ENCODE results near the gene WWTR1. TPM values are rescaled to one million over a fixed set of nuclear protein-coding genes. Genes with fewer than 3 reads are reported as not detected.

WWTR1 gene
- total RNA-seq, 1 donor from 2014 or later = 282 TPM

- H3K36me3 ChIP-seq = no peaks in the 10 kb centered on the region
- no peak for DNase-seq (ENCODE audit: low spot score in 2 of 2)
- intact Hi-C loops (cut with DNase I) = loop anchor here (2.0 kb wide), 1 partner anchor 16 kb away; no protein-coding TSS in a partner anchor
- peaks cover 15 to 59% of the 10 kb centered on the region in 2 donors for H3K4me1 ChIP-seq
- H3K9me3 ChIP-seq = no peaks in the 10 kb centered on the region
- peak overlapping the region; percentile 30 to 44 for H3K4me3 ChIP-seq
- no peaks in the 10 kb centered on the region for H3K27me3 ChIP-seq
- no peak for TF ChIP-seq CTCF (IDR thresholded peaks at IDR 0.05)
- peak overlapping the region; percentile 46 to 66 for H3K27ac ChIP-seq
Observed at GRCh38 chr3:149639093-149639486, 18.7 kb downstream of the WWTR1 start.

GRCh38 chr3:149638228-149639092, 19.4 kb downstream of the WWTR1 start:
- TF ChIP-seq CTCF (IDR thresholded peaks at IDR 0.05) = no peak
- Histone ChIP-seq H3K4me1 (peaks cover 15 to 60% of the 10 kb centered on the region in 2 donors), H3K4me3 (peak overlapping the region; percentile 30 to 44), H3K9me3 (no peaks in the 10 kb centered on the region), H3K27me3 (no peaks in the 10 kb centered on the region), H3K36me3 (no peaks in the 10 kb centered on the region), H3K27ac (peak overlapping the region; percentile 46 to 66)
- no peak for DNase-seq (ENCODE audit: low spot score in 2 of 2)
- intact Hi-C loops (cut with DNase I) = loop anchor here (2.0 kb wide), 1 partner anchor 16 kb away; no protein-coding TSS in a partner anchor

- intact Hi-C loops (cut with DNase I) = no loop called here
- no peaks in the 10 kb centered on the region for H3K36me3 ChIP-seq
- no peak for TF ChIP-seq CTCF (IDR thresholded peaks at IDR 0.05)
- DNase-seq (ENCODE audit: low spot score in 2 of 2) = no peak
- H3K4me3 ChIP-seq = no peak overlapping the region
- no peaks in the 10 kb centered on the region for H3K9me3 ChIP-seq
- H3K4me1 ChIP-seq = peaks cover 13 to 42% of the 10 kb centered on the region in 2 donors
- no peaks in the 10 kb centered on the region for H3K27me3 ChIP-seq
- H3K27ac ChIP-seq = peak overlapping the region in 1 of 2 donors; percentile 85
Observed at GRCh38 chr3:149635396-149635795, 22.4 kb downstream of the WWTR1 start.

GRCh38 chr3:149634573-149634972, 23.3 kb downstream of the WWTR1 start:
- Histone ChIP-seq H3K4me1 (peaks cover 13 to 40% of the 10 kb centered on the region in 2 donors), H3K27ac (peak overlapping the region; percentile 69 to 85)

GRCh38 chr3:149634072-149634471, 23.8 kb downstream of the WWTR1 start:
- Histone ChIP-seq H3K4me3 (no peak overlapping the region), H3K9me3 (no peaks in the 10 kb centered on the region), H3K4me1 (peaks cover 13 to 37% of the 10 kb centered on the region in 2 donors), H3K27me3 (no peaks in the 10 kb centered on the region), H3K36me3 (no peaks in the 10 kb centered on the region), H3K27ac (peak overlapping the region; percentile 69 to 85)
- DNase-seq (ENCODE audit: low spot score in 2 of 2) = no peak
- intact Hi-C loops (cut with DNase I) = no loop called here
- TF ChIP-seq CTCF (IDR thresholded peaks at IDR 0.05) = no peak

More at GRCh38 chr3:149634573-149634972, 23.3 kb downstream of the WWTR1 start:
- intact Hi-C loops (cut with DNase I) = no loop called here
- DNase-seq (ENCODE audit: low spot score in 2 of 2) = no peak
- H3K27me3 ChIP-seq = no peaks in the 10 kb centered on the region
- H3K9me3 ChIP-seq = no peaks in the 10 kb centered on the region
- no peak overlapping the region for H3K4me3 ChIP-seq
- H3K36me3 ChIP-seq = no peaks in the 10 kb centered on the region
- TF ChIP-seq CTCF (IDR thresholded peaks at IDR 0.05) = no peak

Measured in ascending aorta (tissue), 2 donors.